Muscle layer of duodenum (tissue), 2 donors: ENCODE measurements around the gene NECTIN4.
"Not testable (repeated sequence)": the region's sequence is repeated elsewhere in the genome, so short reads cannot be mapped to it uniquely, and the experiment has no call there.

Source experiments
- H3K27ac ChIP-seq: one replicate; pipeline ENCODE4 v1.7.0; 2013; ENCODE audit warnings: mild to moderate bottlenecking, low read length
- H3K27me3 ChIP-seq: one replicate; pipeline ENCODE4 v1.7.0; 2013; ENCODE audit warnings: low read depth, mild to moderate bottlenecking, control low read depth, low read length
- H3K36me3 ChIP-seq, 2 donors: one replicate each; pipeline ENCODE4 v1.7.0; 2013; ENCODE audit warnings: low read length in 2 of 2, control low read depth in 1 of 2, mild to moderate bottlenecking in 1 of 2; ENCODE audit not compliant: insufficient read depth in 2 of 2, control insufficient read depth in 1 of 2
- H3K4me1 ChIP-seq, 2 donors: one replicate each; pipeline ENCODE4 v1.7.0; 2013; ENCODE audit warnings: low read length in 2 of 2, mild to moderate bottlenecking in 2 of 2, control low read depth in 1 of 2, moderate library complexity in 1 of 2; ENCODE audit not compliant: insufficient read depth in 2 of 2, control insufficient read depth in 1 of 2
- H3K4me3 ChIP-seq, 2 donors: one replicate each; pipeline ENCODE4 v1.7.0; 2013; ENCODE audit warnings: low read length in 2 of 2, low read depth in 1 of 2, mild to moderate bottlenecking in 1 of 2
- H3K9me3 ChIP-seq, 2 donors: one replicate each; pipeline ENCODE4 v1.7.0; 2013; ENCODE audit warnings: low read length in 2 of 2, control low read depth in 1 of 2, mild to moderate bottlenecking in 1 of 2; ENCODE audit not compliant: control insufficient read depth in 1 of 2
- donor health status: healthy.

The NECTIN4 gene

DNA sequence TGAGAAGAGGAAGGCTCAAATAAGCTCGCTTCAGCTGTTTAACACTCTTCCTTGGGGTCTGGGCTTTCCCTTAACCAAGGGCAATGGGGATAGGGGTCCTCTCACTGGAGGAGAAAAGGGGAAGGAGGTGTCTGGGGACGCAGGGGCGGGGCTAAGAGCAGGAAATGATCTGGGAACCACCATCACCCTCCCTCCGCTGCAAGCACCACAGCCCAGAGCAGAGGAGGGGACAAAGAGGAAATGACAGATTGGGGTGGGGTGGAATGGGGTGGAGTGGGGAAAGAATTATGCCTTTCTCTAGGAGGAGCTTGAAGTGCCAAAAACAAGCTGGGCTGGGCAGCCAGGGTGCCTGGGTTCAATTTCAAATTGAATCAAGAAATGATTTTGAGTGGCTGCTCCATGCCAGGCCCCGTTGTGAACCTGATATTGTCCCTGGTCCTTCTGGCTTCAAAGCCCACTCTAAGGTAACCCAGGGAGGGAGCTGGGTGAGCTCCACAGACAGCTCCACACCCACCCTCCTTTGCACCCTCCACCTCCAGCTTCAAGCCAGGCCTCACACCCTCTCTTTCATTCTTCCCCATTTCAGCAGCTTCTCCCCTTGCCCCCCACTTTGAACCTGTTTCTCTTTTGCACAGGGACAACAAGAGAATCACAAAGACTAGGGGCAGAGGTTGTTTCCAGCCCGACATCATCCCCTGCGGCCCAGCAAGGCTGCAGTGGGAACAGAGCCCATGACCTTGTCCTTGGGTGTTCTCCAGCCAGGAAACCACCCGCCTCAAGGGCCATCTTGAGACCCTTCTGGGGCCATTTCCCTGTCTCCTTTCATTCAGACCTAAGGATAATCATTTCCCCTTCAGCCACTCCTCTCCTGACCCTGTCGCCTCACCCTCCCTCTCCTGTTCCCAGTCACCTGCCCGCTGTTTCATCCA lies 20.8 kb downstream of the NECTIN4 start:
- Histone ChIP-seq H3K36me3 (no peaks in the 10 kb centered on the region), H3K27ac (peak overlapping the region; percentile 76), H3K4me3 (peak overlapping the region; percentile 58), H3K27me3 (no peaks in the 10 kb centered on the region), H3K4me1 (no peaks in the 10 kb centered on the region), H3K9me3 (no peaks in the 10 kb centered on the region)

DNA sequence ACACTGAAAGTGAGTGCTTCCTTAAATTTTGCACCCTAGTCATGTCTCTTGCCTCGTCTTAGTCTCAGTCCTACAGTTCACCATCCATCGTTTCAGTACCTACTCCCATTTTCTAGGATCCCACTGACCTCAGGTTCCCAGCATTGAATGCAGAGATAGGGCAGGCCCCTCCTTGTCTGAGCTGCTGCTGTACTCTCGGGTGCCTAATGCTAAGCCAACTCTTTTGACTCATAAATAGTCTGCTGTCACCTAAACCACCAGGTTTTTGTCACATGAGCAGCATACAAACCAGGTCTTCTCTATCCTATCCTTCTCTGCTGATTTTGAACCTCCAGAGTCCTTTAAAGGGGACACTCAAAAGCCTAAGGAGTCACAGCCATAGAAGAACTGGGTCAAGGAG lies 22.7 kb downstream of the NECTIN4 start:
- no peaks in the 10 kb centered on the region for H3K4me1 ChIP-seq
- H3K9me3 ChIP-seq = no peaks in the 10 kb centered on the region
- no peaks in the 10 kb centered on the region for H3K36me3 ChIP-seq
- H3K4me3 ChIP-seq = no peak overlapping the region
- no peaks in the 10 kb centered on the region for H3K27me3 ChIP-seq
- no peak overlapping the region for H3K27ac ChIP-seq

DNA sequence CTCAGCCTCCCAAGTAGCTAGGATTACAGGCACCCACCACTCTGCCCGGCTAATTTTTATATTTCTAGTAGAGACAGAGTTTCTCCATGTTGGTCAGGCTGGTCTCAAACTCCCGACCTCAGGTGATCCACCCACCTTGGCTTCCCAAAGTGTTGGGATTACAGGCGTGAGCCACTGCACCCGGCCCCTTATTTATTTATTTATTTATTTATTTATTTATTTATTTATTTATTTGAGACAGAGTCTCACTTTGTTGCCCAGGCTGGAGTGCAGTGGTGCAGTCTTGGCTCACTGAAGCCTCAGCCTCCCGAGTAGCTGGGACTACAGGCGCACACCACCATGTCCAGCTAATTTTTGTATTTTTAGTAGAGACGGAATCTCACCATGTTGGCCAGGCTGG lies 23.7 kb downstream of the NECTIN4 start:
- H3K36me3 ChIP-seq, H3K4me1 ChIP-seq, H3K27me3 ChIP-seq, H3K27ac ChIP-seq, H3K9me3 ChIP-seq, H3K4me3 ChIP-seq: not testable (repeated sequence)

DNA sequence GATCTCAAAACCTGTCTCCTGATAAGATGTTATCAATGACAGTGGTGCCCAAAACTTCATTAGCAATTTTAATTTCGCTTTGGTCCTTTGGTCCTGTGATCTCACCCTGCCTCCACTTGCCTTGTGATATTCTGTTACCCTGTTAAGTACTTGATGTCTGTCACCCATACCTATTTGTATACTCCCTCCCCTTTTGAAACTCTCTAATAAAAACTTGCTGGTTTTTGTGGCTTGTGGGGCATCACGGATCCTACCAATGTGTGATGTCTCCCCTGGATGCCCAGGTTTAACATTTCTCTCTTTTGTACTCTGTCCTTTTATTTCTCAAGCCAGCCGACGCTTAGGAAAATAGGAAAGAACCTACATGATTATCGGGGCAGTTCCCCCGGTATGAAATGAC lies 25.4 kb downstream of the NECTIN4 start:
- not testable (repeated sequence) for H3K27me3 ChIP-seq, H3K27ac ChIP-seq, H3K36me3 ChIP-seq, H3K9me3 ChIP-seq, H3K4me1 ChIP-seq, H3K4me3 ChIP-seq

DNA sequence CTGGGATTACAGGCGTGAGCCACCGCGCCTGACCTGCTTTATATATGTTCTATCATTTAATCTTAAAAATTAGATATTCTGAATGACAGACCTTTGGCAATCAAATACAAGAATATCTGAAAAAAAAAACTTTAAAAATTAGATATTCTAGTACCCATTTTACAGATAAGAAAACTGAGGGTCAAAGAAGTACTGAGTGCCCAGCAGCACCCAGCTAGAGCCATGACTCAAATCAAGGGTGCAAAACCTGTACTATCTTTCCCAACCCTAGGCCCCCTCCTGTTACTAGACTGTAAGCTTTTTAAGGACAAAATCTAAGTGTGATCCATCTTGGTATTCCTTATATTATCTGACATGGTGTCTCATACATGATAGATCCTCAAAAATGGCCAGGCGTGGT lies 27.9 kb downstream of the NECTIN4 start:
- no peak overlapping the region for H3K27ac ChIP-seq
- H3K27me3 ChIP-seq = no peaks in the 10 kb centered on the region
- no peaks in the 10 kb centered on the region for H3K36me3 ChIP-seq
- H3K9me3 ChIP-seq = no peaks in the 10 kb centered on the region
- H3K4me3 ChIP-seq = no peak overlapping the region
- H3K4me1 ChIP-seq = no peaks in the 10 kb centered on the region

DNA sequence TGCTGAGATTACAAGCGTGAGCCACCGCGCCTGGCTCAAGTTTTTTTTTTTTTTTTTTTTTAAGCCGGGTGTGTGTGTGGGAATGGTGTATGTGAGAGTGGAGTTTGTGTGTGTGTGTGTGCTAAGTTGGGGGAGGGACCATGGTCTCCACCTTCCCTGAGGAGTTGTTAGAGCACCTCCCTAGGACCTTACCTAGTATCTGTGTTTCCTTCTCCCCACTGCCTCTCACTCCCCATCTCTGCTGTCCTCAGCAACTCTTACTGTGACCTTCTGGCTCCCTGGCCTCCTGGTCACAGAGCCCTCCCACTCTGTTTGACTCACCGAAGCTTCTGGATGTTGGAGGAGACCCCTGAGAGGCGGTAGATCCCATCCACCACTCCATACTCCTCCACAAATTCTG lies 30.1 kb downstream of the NECTIN4 start:
- no peaks in the 10 kb centered on the region for H3K27me3 ChIP-seq
- H3K36me3 ChIP-seq = no peaks in the 10 kb centered on the region
- no peaks in the 10 kb centered on the region for H3K4me1 ChIP-seq
- no peak overlapping the region for H3K27ac ChIP-seq
- H3K4me3 ChIP-seq = no peak overlapping the region
- no peaks in the 10 kb centered on the region for H3K9me3 ChIP-seq

DNA sequence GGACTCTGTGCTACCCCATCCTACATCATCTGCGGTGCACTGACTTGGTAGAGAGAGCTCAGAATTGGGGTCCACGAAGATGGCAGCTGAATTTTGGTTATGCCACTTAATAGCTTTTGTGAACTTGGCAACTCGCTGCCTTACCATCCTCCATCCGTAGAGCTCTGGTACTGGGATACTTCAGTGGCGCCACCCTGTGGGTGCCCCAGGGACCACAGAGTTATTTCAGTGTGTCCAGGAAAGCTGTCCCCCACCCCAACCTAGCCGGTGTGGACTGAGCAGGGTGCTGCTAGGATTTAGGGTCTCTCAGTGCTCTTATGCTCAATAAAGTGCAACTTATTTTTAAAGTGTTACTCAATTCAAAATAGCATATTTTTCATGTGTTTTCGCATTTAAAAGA lies 34.6 kb downstream of the NECTIN4 start:
- Histone ChIP-seq H3K9me3 (no peaks in the 10 kb centered on the region), H3K4me3 (no peak overlapping the region), H3K36me3 (no peaks in the 10 kb centered on the region), H3K27me3 (no peaks in the 10 kb centered on the region), H3K27ac (no peak overlapping the region), H3K4me1 (no peaks in the 10 kb centered on the region)

DNA sequence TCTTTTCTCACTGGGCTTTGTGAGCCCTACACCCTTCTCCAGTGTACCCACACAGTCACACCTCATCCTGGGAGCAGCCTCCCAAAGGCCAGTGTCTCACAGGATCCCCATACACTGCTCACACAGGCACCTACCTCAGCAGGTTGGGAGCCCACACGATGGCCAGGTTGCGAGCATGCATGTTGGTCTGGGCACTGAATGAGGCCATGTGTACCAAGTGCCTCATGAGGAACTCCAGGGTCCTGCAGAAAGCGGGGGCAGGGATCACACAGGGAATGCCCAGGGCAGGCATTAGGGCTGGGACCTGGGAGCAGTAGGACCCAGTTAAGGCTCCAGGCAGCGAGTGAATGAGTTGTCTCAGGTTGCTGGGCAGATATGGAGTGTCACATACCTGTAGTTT lies 35.1 kb downstream of the NECTIN4 start:
- Histone ChIP-seq H3K27me3 (no peaks in the 10 kb centered on the region), H3K36me3 (peaks cover under 1 to 3% of the 10 kb centered on the region in 2 donors), H3K4me1 (no peaks in the 10 kb centered on the region), H3K27ac (no peak overlapping the region), H3K9me3 (no peaks in the 10 kb centered on the region), H3K4me3 (no peak overlapping the region)

DNA sequence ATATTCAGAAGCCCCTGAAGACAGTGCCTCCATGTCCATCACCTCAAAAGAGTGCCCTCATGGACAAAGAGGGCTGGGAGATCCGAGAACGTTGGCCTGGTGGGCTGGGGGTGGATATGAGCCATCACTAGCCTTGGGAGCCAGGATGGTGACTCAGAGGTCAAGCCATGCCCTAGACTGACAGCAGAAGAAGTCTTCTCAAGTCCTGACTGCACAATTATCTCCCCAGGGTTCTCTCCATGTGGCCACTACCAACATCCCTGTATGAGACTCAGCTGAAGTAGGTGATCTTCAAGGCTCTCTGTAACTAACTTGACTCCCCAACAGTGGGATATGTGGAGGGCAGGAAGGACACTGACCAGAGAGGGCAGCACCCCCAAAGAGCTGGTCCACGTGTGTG lies 36.5 kb downstream of the NECTIN4 start:
- Histone ChIP-seq H3K9me3 (no peaks in the 10 kb centered on the region), H3K27me3 (no peaks in the 10 kb centered on the region), H3K27ac (no peak overlapping the region), H3K4me3 (no peak overlapping the region), H3K4me1 (no peaks in the 10 kb centered on the region), H3K36me3 (peaks cover 4% of the 10 kb centered on the region in 2 donors)

DNA sequence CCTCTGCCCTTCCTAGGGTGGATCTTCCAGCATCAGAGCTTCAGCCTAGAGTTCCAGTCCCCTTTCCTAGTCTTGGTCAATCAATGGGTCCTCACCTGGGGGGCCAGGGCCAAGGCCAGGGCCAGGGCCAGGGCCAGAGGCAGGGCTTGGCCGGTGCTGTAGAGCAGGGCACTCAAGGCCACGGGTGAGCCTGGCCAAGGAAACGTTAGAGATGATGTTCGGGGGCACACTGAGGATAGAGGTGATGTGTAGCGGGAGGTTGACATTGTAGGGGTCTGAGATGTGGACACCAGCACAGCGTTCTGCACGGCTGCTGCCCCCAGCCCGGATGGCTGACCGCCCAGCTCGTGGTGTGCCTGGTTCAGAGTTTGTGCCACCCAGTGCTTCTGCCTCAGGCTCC lies 38.1 kb downstream of the NECTIN4 start:
- no peaks in the 10 kb centered on the region for H3K4me1 ChIP-seq
- H3K36me3 ChIP-seq = peaks cover 4% of the 10 kb centered on the region in 2 donors

DNA sequence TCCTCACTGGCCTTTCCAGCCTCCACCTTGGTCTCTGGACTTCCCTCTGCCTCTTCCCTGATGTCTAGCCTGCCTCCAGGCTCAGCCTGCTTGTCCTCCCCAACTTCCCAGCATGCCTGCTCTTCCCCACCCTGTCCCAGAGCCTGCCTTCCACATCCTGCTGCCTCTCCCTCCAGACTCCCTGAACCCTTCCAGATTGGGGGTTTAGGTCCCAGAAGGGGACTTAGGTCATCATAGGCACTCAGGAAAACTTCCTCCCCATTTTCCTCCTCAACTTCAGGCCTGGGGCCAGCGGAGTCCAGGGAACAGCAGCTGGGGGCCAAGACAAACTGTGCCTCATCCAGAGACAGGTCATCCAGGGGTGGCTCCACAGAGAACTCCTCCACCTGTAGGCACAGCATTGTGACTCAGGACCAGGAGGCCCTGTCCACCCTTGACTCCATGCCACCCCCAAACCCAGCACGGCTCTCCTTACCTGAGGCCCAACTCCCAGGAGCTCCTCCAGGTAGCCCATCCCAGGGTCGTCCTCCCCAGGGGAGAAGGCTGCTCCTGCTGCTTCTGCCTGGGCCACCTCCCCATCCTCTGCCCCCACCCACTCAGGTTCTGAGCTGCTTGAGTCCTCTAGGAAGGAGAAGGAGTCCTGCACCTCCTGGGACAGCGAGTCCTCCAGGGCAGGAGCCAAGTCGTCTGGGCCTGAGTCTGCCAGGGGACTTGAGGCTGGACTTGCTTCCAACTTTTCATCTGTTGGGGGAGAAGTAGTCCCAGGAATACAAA lies 40.2 kb downstream of the NECTIN4 start:
- peaks cover 3 to 4% of the 10 kb centered on the region in 2 donors for H3K4me1 ChIP-seq
- H3K36me3 ChIP-seq = peaks cover 4 to 6% of the 10 kb centered on the region in 2 donors
- H3K27me3 ChIP-seq = no peaks in the 10 kb centered on the region
- H3K4me3 ChIP-seq = no peak overlapping the region
- H3K9me3 ChIP-seq = no peaks in the 10 kb centered on the region
- H3K27ac ChIP-seq = no peak overlapping the region

More for the DNA sequence above, 38.1 kb downstream of the NECTIN4 start:
- no peaks in the 10 kb centered on the region for H3K27me3 ChIP-seq
- no peaks in the 10 kb centered on the region for H3K9me3 ChIP-seq
- H3K27ac ChIP-seq = no peak overlapping the region
- no peak overlapping the region for H3K4me3 ChIP-seq
